ENCODE results near the gene CLEC1A. TPM values are rescaled to one million over a fixed set of nuclear protein-coding genes. Genes with fewer than 3 reads are reported as not detected.

CLEC1A gene
- total RNA-seq, 1 donor from 2014 or later, result 2.4 TPM

- H3K9me3 ChIP-seq (replicated peaks), result peaks cover 12% of the 10 kb centered on the region
- no peak for TF ChIP-seq CTCF (IDR thresholded peaks at IDR 0.05; ENCODE audit: borderline replicate concordance)
- no peak overlapping the region for H3K27ac ChIP-seq (replicated peaks)
- H3K4me1 ChIP-seq, result peaks cover 28% of the 10 kb centered on the region
- intact Hi-C loops (cut with micrococcal nuclease), result no loop called here
- H3K36me3 ChIP-seq, result no peaks in the 10 kb centered on the region
- H3K27me3 ChIP-seq (ENCODE audit: low read depth), result no peaks in the 10 kb centered on the region
- no peak overlapping the region for H3K4me3 ChIP-seq
- no peak for DNase-seq
Observed at GRCh38 chr12:10101648-10102220, 2.9 kb upstream of the CLEC1A start.

DNA sequence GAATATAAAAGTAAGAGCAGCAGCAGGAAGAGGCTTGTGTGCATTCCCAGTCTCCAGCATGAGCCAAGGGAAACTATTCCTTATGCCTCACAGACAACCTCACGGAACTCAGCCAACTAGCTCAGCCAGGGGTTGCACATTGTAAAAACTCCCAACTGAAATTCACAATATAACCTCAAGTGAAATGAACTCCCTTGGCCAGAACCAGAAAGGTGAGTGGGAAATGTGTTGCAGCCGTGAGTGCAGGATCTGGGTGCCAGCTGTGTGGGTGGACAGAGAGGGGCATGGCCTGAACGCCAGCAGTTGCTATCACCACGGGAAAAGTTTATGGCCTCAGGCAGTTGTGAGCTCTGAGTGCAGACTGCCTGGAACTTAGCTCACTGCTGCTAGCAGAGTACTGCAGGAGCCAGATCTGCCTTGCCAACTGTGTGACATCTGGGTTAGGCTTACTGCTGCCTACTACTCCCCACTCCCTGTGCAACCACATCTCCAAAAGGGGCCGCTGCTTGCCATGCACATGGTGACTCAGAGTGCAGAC lies 2.3 kb upstream of the CLEC1A start:
- Histone ChIP-seq H3K4me3 (no peak overlapping the region), H3K27ac (replicated peaks) (peak overlapping the region; percentile 44)
- no peak for DNase-seq

DNA sequence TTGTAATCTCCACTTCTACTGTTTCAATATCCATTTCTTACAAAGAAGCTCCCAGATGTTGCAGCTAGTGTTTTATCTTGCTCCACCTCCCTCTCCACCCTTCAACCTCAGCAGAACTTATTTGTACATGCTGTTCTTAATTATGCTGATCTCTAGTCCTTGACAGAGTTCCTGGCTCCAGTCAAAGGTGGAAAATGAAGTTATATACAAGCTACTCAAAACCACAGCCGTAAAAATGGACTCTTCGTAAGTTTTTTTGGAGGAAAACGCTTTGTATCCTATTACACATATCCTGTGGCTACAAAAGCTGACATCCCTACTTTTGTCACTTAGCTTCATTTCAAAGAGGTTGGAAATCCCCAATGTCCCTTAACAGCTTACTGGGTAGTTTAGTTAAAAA lies 1.3 kb downstream of the CLEC1A start:
- no peak for TF ChIP-seq CTCF (IDR thresholded peaks at IDR 0.05; ENCODE audit: borderline replicate concordance)
- Histone ChIP-seq H3K4me1 (peaks cover 53% of the 10 kb centered on the region), H3K4me3 (peak overlapping the region; percentile 60), H3K9me3 (replicated peaks) (no peaks in the 10 kb centered on the region), H3K27me3 (ENCODE audit: low read depth) (no peaks in the 10 kb centered on the region), H3K36me3 (no peaks in the 10 kb centered on the region), H3K27ac (replicated peaks) (peak overlapping the region; percentile 79)
- no peak for DNase-seq
- intact Hi-C loops (cut with micrococcal nuclease), result no loop called here

More for the DNA sequence above, 2.3 kb upstream of the CLEC1A start:
- no peaks in the 10 kb centered on the region for H3K27me3 ChIP-seq (ENCODE audit: low read depth)
- H3K36me3 ChIP-seq, result no peaks in the 10 kb centered on the region
- peaks cover 12% of the 10 kb centered on the region for H3K9me3 ChIP-seq (replicated peaks)
- TF ChIP-seq CTCF (IDR thresholded peaks at IDR 0.05; ENCODE audit: borderline replicate concordance), result no peak
- intact Hi-C loops (cut with micrococcal nuclease), result no loop called here
- peaks cover 28% of the 10 kb centered on the region for H3K4me1 ChIP-seq

GRCh38 chr12:10095971-10096370 lies 2.8 kb downstream of the CLEC1A start:
- Histone ChIP-seq H3K36me3 (no peaks in the 10 kb centered on the region), H3K27me3 (ENCODE audit: low read depth) (no peaks in the 10 kb centered on the region), H3K27ac (replicated peaks) (peak overlapping the region; percentile 79), H3K4me3 (peak overlapping the region; percentile 60), H3K9me3 (replicated peaks) (no peaks in the 10 kb centered on the region), H3K4me1 (peaks cover 49% of the 10 kb centered on the region)
- no peak for DNase-seq
- TF ChIP-seq CTCF (IDR thresholded peaks at IDR 0.05; ENCODE audit: borderline replicate concordance), result no peak
- intact Hi-C loops (cut with micrococcal nuclease), result no loop called here

DNA sequence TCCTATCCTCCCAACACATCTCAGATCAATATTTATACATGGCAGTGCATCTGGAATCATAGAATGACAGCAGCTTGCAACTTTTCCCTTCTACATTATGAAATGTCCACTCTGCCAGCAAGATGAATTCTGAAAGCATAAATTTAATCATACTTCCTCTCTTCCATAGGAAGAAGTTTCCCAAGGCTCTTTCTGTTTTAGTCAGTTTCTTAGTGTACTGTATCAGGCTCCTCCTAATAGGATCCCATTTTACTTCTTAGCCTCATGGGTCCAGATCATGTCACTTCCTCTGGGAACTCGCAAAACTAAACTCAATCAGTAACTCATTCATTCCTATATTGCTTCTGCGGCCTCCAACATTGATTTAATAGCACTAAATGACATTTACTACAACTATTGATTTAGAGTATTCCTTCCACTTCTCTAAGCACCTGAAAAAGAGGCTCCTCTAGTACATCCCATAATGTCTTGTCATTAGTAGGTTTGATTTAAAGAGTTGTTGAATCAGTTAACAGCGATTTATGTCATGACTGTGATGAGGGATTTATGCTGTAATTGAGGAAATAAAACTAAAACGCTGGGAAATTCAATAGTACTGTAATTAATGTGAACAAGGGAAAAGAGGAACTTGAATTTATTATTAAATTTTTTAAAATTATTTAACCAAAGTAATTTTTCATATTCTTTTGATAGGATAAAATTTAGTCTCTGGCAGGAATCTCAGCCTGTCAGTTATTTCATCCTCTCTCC lies 4.0 kb downstream of the CLEC1A start:
- no peaks in the 10 kb centered on the region for H3K27me3 ChIP-seq (ENCODE audit: low read depth)
- intact Hi-C loops (cut with micrococcal nuclease), result no loop called here
- peak overlapping the region; percentile 79 for H3K27ac ChIP-seq (replicated peaks)
- DNase-seq, result no peak
- no peaks in the 10 kb centered on the region for H3K36me3 ChIP-seq
- TF ChIP-seq CTCF (IDR thresholded peaks at IDR 0.05; ENCODE audit: borderline replicate concordance), result no peak
- peaks cover 40% of the 10 kb centered on the region for H3K4me1 ChIP-seq
- H3K9me3 ChIP-seq (replicated peaks), result no peaks in the 10 kb centered on the region
- H3K4me3 ChIP-seq, result peak overlapping the region; percentile 2
